ENCODE data around the gene BLOC1S4. TPM values are rescaled to one million over a fixed set of nuclear protein-coding genes. Genes with fewer than 3 reads are reported as not detected.

BLOC1S4 gene, protein sequence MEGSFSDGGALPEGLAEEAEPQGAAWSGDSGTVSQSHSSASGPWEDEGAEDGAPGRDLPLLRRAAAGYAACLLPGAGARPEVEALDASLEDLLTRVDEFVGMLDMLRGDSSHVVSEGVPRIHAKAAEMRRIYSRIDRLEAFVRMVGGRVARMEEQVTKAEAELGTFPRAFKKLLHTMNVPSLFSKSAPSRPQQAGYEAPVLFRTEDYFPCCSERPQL
- 17.4 and 19.0 TPM in 2 replicates for total RNA-seq

DNA sequence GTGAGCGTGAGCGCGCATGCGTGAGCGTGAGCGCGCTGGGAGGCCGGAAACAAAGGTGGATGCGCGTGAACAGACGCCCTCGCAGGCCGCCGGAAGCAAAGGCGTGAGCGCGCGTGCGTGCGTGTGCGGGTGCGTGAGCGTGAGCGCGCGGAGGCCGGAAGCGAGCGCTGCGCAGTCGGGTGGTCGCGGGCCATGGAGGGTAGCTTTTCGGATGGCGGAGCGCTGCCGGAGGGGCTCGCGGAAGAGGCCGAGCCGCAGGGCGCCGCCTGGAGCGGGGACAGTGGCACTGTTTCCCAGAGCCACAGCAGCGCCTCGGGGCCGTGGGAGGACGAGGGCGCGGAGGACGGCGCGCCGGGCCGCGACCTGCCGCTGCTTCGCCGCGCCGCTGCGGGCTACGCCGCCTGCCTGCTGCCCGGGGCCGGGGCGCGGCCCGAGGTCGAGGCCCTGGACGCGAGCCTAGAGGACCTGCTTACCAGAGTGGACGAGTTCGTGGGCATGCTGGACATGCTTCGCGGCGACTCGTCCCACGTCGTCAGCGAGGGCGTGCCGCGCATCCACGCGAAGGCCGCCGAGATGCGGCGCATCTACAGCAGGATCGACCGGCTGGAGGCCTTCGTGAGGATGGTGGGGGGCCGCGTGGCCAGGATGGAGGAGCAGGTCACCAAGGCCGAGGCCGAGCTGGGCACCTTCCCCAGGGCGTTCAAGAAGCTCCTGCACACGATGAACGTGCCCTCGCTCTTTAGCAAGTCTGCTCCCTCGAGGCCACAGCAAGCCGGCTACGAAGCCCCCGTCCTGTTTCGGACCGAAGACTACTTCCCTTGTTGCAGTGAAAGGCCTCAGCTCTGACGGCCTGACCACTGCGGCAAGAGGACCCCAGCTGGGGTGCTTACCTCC is at the start of gene BLOC1S4:
Gene BLOC1S4, plus strand, starts transcription at position 157 of the 894 bp plus-strand sequence. Its CDS starts 36 bp downstream, at position 193.
- intact Hi-C loops (cut with micrococcal nuclease) = loop anchor here (1.0 to 5.0 kb wide), 6 partner anchors 35 to 1441 kb away; partner anchors contain the start of genes ABLIM2, GRPEL1 and MRFAP1

DNA sequence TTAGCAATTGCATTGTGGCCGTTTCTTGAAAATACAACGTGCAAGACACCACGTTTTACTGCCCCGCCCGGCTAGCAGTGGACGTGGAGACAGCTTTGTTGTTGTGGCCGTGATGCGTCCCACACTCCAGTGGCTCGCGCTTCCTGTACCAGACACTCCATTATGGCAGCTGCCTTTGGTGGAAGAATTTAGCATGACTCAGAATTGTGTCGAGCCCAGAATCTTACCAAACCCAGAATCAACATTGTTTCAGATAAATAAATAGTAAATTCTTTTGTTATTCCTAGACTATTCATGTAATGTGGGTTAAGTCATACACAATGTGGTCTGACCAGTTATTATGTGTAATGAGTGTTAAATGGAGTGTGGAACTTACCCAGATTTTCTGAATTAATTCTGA is 47.6 kb upstream of the BLOC1S4 start:
- intact Hi-C loops (cut with micrococcal nuclease) = loop anchor here (10.0 kb wide), 1 partner anchor 804 kb away; no protein-coding TSS in a partner anchor

DNA sequence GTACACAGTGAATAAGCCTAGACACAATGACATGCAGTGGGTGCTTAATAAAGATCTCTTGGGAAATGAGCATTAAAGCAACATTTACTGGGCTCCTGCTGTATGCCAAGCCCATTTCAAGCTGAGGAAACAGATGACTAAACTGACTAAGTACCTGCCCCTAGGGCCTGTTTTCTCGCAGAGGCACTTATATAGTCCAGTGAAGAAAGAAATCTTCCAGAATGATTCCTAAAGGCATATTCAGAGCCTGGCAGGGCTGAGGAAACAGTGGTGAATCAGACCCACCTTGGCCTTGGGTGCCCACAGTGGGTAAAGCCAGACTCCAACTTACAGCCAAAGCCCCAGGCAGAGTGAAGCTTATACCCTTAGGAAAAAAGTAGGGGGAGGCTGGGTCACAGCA is 44.3 kb upstream of the BLOC1S4 start:
- intact Hi-C loops (cut with micrococcal nuclease) = loop anchor here (5.0 kb wide), 1 partner anchor 226 kb away; no protein-coding TSS in a partner anchor

DNA sequence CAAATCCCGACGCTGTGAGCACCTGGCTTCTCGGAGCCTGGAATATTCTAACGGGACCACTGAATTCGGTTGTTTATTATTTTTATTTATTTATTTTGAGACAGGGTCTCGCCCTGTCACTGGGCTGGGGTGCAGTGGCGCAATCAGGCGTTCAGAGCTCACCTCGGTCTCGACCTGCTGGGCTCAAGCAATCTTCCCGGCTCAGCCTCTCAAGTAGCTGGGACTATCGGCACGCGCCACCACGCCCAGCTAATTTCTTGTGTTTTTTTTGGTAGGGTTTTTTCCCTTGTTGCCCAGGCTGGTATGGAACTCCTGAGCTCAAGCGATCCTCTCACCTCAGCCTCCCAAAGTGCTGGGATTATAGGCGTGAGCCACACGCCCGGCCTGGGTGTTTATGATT is 43.8 kb upstream of the BLOC1S4 start:
- intact Hi-C loops (cut with micrococcal nuclease) = loop anchor here (5.0 kb wide), 1 partner anchor 225 kb away; no protein-coding TSS in a partner anchor

DNA sequence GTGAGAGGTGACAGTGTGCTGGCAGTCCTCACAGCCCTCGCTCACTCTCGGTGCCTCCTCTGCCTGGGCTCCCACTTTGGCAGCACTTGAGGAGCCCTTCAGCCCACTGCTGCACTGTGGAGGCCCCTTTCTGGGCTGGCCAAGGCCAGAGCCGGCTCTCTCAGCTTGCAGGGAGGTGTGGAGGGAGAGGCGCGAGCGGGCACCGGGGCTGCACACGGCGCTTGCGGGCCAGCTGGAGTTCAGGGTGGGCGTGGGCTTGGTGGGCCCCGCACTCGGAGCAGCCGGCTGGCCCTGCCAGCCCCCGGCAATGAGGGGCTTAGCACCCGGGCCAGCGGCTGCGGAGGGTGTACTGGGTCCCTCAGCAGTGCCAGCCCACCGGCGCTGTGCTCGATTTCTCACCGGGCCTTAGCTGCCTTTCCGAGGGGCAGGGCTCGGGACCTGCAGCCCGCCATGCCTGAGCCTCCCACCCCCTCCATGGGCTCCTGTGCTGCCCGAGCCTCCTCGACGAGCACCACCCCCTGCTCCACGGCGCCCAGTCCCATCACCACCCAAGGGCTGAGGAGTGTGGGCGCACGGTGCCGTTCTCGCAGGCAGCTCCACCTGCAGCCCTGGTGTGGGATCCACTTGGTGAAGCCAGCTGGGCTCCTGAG is 43.3 kb upstream of the BLOC1S4 start:
- intact Hi-C loops (cut with micrococcal nuclease) = loop anchor here (1.0 to 5.0 kb wide), 3 partner anchors 13 to 225 kb away; partner anchors contain the start of gene MRFAP1

DNA sequence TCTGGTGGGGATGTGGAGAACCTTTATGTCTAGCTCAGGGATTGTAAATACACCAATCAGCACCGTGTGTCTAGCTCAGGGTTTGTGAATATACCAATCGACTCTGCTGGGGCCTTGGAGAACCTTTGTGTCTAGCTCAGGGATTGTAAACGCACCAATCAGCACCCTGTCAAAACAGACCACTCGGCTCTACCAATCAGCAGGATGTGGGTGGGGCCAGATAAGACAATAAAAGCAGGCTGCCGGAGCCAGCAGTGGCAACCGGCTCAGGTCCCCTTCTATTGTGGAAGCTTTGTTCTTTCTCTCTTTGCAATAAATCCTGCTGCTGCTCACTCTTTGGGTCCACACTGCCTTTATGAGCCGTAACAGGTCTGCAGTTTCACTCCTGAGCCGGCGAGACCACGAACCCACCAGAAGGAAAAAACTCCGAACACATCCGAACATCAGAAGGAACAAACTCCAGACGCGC is 42.7 kb upstream of the BLOC1S4 start:
- intact Hi-C loops (cut with micrococcal nuclease) = loop anchor here (1.0 to 5.0 kb wide), 3 partner anchors 14 to 224 kb away; partner anchors contain the start of gene MRFAP1

DNA sequence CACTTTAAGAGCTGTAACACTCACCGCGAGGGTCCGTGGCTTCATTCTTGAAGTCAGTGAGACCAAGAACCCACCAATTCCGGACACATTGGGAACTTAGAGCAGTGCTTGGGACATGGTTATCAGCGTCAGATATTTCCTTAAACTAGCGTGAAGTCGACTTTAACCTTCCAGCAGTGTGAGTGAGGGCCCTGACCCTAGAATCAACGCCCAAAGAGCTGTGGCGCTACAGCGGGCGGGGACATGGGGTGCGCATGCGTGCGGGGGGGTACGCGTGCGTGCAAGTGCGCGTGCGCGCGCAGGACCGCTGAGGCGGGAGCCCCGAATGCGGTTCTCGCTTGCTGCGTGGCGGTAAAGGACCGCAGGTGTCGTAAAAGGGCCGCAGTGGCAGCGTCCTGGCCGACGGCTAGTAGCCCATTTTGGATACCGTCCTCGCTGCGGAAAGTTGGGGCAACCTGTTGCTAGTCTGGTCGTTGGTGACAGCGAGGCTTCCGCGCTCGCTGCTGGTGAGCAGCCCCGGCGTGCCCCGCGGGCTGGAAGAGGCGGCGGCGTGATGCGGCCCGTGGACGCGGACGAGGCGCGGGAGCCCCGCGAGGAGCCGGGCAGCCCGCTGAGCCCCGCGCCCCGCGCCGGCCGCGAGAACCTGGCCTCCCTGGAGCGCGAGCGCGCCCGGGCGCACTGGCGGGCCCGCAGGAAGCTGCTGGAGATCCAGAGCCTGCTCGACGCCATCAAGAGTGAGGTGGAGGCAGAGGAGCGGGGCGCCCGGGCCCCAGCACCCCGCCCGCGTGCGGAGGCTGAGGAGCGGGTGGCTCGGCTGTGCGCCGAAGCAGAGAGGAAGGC is 42.1 kb upstream of the BLOC1S4 start:
- intact Hi-C loops (cut with micrococcal nuclease) = loop anchor here (1.0 to 5.0 kb wide), 12 partner anchors 15 to 394 kb away; partner anchors contain the start of genes BLOC1S4, GRPEL1, MRFAP1 and MRFAP1L1

DNA sequence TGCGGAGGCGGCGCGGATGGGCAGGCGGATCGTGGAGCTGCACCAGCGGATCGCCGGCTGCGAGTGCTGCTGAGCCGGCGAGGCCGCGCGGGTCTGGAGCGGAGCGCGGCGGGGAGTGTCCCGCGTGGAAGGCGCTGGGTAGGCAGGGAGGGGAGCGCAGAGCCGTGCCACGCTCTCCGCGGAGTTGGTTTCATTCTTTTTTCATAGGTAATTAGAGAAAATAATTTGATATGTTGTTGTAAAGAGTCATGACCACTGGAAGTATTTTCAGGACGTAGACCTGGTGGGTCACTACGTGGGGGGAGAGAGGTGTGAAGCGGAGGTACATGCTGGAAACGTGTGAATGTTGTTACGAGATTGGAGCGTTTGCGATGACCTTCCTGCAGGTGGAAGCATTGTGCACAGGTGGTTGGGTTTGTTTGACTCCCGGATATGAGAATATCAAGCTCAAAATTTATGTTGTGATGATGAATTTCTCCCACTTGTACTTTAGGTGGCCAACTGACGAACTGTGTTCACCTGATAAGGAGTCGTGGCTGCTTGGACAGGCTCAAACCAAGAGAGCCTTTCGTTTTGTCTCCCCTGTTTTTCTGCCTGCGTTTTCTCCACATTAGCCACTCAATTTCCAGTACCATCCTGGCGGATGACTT is 41.3 kb upstream of the BLOC1S4 start:
- intact Hi-C loops (cut with micrococcal nuclease) = loop anchor here (1.0 to 5.0 kb wide), 10 partner anchors 15 to 394 kb away; partner anchors contain the start of genes BLOC1S4, GRPEL1 and MRFAP1L1

DNA sequence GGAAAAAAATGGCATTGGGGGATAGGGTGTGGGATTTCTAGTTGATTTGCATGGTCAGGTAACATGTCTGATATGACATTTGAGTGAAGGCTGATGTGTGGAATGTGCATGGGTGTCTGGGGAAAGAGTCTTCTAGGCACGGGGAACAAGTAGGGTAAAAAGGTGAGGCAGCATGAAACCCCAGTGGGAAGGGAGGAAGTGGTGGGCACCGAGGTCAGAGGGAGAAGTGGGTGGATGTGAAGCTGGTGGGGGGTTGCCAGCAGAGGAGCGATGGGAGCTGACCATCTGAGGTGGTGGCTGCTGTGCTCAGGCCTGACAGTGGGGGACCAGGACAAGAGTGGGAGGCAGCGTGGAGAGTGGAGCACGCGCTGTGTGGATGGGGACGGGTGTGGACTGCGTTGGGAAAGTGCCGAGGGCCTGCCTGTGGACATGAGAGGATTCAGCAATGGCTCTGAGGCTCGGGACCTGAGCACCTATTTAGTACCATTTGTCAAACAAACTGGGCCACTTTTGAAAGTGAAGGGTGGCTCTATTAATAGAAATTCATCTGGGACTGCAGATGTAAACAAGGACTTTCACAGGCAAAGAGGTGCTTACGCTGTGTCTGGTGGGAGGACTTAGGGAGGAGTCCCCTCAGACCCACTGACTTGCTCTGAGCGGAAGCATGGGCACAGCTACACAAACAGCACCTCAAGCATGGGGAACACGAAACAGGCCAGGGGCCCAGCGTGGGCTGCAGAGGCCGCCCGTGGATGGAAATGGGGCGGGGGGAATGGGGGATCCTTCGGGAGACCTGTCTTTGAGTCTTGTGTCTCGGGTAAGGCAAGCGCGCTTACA is 39.0 kb upstream of the BLOC1S4 start:
- intact Hi-C loops (cut with micrococcal nuclease) = no loop called here

DNA sequence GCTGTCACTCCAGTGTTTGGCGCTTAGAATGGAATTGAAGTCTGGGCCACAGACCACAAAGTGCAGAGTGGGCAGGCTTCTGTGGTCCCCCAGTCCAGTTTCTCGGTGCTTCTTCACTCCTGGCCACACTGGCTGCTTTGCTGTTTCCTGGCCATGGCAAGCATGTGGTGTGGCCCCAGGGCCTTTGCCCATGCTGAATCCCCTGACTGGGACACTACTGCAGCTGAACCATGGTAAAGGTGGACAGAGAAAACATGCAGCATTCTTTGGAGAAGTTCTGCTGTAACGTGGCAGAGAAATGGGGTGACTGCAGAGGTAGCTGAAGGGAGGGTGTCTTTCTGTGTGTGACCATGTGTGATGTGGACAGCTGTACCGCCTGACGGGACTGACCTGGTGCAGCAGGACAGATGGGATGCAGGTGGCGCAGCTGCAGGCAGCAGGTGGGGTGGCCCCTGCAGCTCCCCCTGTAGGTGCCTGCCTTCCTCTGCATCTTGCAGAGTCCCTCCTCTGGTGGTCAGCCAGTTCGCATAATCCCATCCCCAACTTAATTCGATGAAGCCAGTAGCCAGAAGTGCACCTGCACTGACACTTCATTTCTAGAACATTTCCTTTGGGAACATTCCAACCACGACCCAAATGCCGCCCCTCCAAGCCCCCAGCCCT is 35.5 kb upstream of the BLOC1S4 start:
- intact Hi-C loops (cut with micrococcal nuclease) = no loop called here

DNA sequence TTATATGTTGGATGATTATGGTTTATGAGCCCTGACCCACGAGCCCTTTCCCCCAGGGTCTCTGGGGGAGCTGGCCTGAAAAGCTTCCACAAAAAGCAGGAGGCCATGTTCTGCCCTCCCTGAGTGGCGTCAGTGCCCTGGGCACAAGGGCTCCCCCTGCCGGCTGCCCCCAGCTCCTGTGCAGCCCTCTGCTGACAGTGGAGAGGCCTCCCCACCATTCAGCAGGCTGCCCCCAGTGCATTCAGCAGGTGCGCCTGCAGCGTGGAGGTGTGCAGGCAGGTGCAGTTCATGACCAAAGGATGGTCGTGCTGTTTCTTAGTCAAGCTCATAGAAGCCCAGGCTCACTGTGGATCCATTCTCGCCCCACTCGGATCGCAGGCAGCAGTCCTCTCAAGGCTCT is 34.8 kb upstream of the BLOC1S4 start:
- intact Hi-C loops (cut with micrococcal nuclease) = no loop called here

DNA sequence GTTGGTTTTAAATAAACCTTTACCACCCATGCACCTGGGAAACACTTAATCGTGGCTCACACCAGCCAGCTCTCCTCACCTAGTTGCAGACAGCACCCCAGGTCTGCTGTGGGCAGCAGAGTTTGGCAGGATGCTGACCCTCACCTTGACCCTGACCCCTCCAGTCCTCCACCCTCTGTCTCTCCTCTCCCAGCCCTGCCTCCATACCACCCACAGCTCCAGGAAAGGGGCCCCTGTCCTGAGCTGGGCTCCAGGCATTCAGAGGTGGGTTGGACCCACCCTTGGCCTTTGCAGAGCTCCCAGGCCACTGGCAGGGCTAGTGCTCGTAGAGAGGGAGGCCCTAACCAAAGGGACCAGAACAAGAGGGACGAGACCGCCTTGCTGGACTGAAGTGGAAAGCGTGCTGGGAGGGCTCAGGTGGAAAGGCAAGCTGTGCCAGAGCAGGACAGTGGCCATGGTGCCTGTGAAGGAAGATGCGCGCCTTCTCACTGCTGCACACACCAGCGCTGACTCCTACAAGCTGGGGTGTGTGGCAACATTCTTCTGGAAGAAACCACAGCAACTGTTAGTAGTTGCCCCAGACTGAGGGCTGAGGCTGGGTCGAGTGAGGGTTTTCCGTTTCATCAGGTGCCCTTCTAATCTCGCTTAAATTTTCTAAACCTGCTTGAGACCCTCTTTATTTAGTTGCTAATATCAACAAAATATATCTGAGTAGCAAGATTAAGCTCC is 32.9 kb upstream of the BLOC1S4 start:
- intact Hi-C loops (cut with micrococcal nuclease) = no loop called here

DNA sequence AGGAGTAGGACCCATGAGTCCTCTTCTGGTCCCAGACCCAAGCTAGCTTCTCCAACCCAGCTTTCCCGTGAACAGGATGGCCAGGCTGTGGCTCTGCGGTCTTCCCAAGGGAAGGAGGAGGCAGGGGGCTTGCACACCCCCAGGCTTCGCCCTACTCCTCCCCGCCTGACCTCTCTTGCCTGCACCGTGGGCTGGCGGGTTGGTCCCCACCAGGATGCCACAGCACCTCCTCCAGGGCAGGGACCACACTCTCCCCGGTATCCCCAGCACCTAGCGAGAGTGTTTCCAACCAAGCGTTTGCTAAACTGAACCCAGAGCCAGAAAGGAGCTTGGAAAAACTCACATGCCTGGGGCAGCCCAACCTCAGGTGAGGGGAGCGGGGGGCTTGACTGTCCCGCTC is 31.3 kb upstream of the BLOC1S4 start:
- intact Hi-C loops (cut with micrococcal nuclease) = no loop called here

DNA sequence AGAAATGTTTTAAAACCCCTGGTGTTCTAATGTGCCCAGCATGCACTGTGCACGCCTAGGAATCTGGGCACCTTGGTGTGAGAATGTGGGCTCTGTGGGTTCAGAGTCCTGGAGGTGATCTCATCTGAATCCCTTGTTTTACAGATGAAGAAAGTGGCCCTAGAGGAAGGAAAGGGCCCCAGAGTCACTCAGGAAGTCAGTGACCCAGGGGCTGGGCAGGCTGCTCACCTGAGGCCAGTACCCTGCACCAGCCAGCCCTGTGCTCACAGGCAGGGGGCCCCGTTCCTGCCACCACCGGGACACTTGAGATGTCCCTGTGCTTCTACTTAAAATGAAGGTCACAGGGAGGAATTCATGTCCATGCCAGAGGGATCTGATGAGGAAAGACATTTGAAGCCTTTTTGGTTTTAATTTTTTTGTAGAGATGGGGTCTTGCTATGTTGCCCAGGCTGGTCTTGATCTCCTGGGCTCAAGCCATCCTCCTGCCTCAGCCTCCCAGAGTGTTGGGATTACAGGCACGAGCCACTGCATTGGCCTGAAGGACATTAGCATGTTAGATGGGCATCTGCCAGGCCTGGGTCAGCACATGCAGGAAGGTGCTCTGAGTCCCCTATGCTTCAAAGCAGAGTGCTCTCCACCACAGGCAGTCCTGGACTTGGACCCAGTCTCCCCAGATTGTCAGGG is 29.7 kb upstream of the BLOC1S4 start:
- intact Hi-C loops (cut with micrococcal nuclease) = no loop called here

DNA sequence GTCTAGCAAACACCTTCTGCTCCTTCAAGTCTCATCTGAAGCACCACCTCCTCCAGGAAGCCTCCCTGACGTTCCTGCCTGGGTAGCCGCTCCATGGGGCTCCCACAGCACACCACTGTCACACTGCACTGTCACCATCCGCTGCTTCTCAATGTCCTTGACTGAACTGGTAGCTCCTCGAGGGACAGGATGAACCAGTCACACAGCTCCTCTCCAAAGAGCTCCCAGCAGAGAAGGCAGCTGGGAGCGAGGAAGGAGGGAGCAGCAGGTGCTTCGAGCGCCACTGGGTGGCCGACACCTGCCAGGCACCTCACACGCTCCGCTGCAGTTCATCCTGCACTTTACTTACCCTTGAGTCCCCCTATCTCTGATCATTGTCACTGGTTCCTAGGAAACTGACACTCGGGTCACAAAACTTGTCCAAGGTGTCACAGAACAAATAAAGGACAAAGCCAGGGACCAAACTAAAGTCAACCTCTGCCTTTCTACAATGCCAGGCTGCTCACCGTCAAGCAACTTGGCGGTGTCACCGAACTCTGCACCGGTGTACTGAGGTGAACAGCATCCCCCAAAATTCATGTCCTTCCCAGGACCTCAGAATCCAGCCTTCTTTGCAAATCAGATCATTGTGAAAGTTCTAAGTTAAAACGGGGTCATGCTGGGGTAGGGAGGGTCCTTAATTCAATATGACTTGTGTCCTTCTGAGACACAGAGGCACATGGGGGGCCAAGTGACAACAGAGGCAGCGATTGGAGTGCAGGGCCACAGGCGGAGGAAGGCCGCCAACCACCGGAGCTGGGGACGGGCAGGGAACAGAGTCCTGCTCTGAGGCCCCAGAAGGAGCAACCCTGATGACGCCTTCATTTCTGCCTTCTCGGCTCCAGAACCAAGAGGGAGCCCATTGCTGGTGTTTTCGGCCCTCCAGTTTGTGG is 27.8 kb upstream of the BLOC1S4 start:
- intact Hi-C loops (cut with micrococcal nuclease) = no loop called here

Measured in T-helper 1 cell treated with Interleukin-12 subunit alpha and Interleukin-12 subunit beta and Interleukin-4 antibody, amounts not matched to agents 30 ng/mL and 1 ng/mL, for 36 hours (primary cell).